A673 (cell line): Measurements from ENCODE around the gene RSAD1.

Source experiments
- EZH2 ChIP-seq: fragments of 200-600 bp; sonication (generic); IDR thresholded peaks from 2 replicates; pipeline ENCODE4 v1.6.1; 2017; ENCODE audit warnings: borderline replicate concordance, low read depth, mild to moderate bottlenecking, mixed read lengths, antibody characterized with exemption, low read length; ENCODE audit not compliant: poor library complexity, severe bottlenecking
- TF ChIP-seq, protein P1 (sequence below): fragments of 300-800, 200-600 bp; sonication (generic); conservative IDR thresholded peaks from 2 replicates; pipeline ENCODE4 v1.5.1; 2017; ENCODE audit warnings: low read depth, mild to moderate bottlenecking, antibody characterized with exemption, low read length, moderate library complexity, mixed read lengths

DNA sequence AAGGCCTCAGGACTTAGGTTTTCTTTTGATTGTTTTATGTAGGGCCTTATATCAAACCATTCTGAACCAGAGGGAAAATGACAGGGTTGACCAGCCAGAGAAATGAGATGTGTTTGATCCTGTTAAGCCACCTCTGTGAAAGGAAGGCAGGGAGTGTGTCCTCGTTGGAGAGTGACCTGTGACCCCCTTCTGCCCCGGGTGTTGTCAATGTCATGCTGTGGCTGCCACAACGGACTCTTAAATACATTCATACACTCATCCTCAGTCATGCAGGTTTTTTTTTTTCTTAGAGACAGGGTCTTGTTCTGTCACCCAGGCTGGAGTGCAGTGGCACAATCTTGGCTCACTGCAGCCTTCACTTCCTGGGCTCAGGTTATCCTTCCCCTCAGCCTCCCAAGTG, 35.7 kb downstream of the RSAD1 start:
- TF ChIP-seq, protein P1, sequence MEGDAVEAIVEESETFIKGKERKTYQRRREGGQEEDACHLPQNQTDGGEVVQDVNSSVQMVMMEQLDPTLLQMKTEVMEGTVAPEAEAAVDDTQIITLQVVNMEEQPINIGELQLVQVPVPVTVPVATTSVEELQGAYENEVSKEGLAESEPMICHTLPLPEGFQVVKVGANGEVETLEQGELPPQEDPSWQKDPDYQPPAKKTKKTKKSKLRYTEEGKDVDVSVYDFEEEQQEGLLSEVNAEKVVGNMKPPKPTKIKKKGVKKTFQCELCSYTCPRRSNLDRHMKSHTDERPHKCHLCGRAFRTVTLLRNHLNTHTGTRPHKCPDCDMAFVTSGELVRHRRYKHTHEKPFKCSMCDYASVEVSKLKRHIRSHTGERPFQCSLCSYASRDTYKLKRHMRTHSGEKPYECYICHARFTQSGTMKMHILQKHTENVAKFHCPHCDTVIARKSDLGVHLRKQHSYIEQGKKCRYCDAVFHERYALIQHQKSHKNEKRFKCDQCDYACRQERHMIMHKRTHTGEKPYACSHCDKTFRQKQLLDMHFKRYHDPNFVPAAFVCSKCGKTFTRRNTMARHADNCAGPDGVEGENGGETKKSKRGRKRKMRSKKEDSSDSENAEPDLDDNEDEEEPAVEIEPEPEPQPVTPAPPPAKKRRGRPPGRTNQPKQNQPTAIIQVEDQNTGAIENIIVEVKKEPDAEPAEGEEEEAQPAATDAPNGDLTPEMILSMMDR, result no peak
- TF ChIP-seq EZH2, result no peak
